Gastrocnemius medialis (tissue), 4 donors: Measurements from ENCODE around the gene FIBCD1. TPM values are rescaled to one million over a fixed set of nuclear protein-coding genes. Genes with fewer than 3 reads are reported as not detected.

ENCODE experiments used
- ATAC-seq, 2 donors: fragments of 150-250 bp; one replicate each; pipeline ENCODE4 v1.9.1; 2016
- DNase-seq, 2 donors: peaks; one replicate each; pipeline ENCODE4 v3.0.0-alpha.2; 2019
- H3K27ac ChIP-seq, 4 donors: fragments of 200-600 bp; sonication (generic); 1 replicate in 1 of 4; 2 replicates in 3 of 4; pipeline ENCODE4 v1.5.1; 2016 to 2018; ENCODE audit warnings: mild to moderate bottlenecking in 2 of 4, moderate library complexity in 1 of 4
- H3K27me3 ChIP-seq, 3 donors: fragments of 200-600 bp; sonication (generic) in 2 of 3; 1 replicate in 1 of 3; 2 replicates in 2 of 3; pipeline versions ENCODE4 v1.5.1 to v1.6.0; 2016 to 2019; ENCODE audit warnings: mild to moderate bottlenecking in 1 of 3, moderate library complexity in 1 of 3
- H3K36me3 ChIP-seq, 2 donors: fragments of 200-600 bp; sonication (generic) in 1 of 2; one replicate each; pipeline ENCODE4 v1.5.1; 2017 to 2018
- H3K4me1 ChIP-seq, 2 donors: fragments of 200-600 bp; sonication (generic) in 1 of 2; one replicate each; pipeline ENCODE4 v1.5.1; 2016 to 2017; ENCODE audit warnings: mild to moderate bottlenecking in 2 of 2
- H3K4me3 ChIP-seq, 4 donors: fragments of 200-600 bp; sonication (generic) in 3 of 4; 1 replicate in 1 of 4; 2 replicates in 3 of 4; pipeline ENCODE4 v1.5.1; 2016 to 2019; ENCODE audit warnings: mild to moderate bottlenecking in 2 of 4
- H3K9me3 ChIP-seq, 3 donors: fragments of 200-600 bp; sonication (generic) in 2 of 3; 1 replicate in 1 of 3; 2 replicates in 2 of 3; pipeline ENCODE4 v1.5.1; 2016 to 2019
- CTCF ChIP-seq, 5 experiments: fragments of 450-650 bp in 3 of 5; fragments of 200-600 bp in 2 of 5; sonication (generic) in 2 of 5; IDR thresholded peaks in 4 of 5; conservative IDR thresholded peaks in 1 of 5; 1 replicate in 4 of 5; 2 replicates in 1 of 5; pipeline ENCODE4 v1.5.1; 2016 to 2019; ENCODE audit warnings: antibody characterized with exemption in 5 of 5, mild to moderate bottlenecking in 3 of 5, moderate library complexity in 3 of 5
- POLR2A ChIP-seq, 2 donors: fragments of 450-650 bp; IDR thresholded peaks; one replicate each; pipeline ENCODE4 v1.6.1; 2017; ENCODE audit warnings: antibody characterized with exemption in 2 of 2, mild to moderate bottlenecking in 2 of 2, moderate library complexity in 2 of 2
- in situ Hi-C, 4 donors: fragments of 200-750 bp; cut with MboI; loops; one replicate each; pipeline versions ENCODE4 v1.15.0 to v1.8.0; 2017; ENCODE audit warnings: low sequenced_read_pairs in 4 of 4
- intact Hi-C: fragments of 100-400 bp; cut with DNase I; formaldehyde crosslinking; loops from one replicate; pipeline ENCODE4 v1.15.1; 2023; ENCODE audit warnings: low total_unique reads
- total RNA-seq, 4 donors: library from RNA; depleted of rRNA; stranded (reverse); fragments of >200 nt; gene quantifications; one replicate each; pipeline versions ENCODE4 v1.1.0 to v1.2.3, GENCODE V29; 2016

Gene FIBCD1
- total RNA-seq, 4 donors from 2014 or later: not detected

- no peaks in the 10 kb centered on the region for H3K9me3 ChIP-seq
- no peaks in the 10 kb centered on the region for H3K36me3 ChIP-seq
- DNase-seq (no peak), ATAC-seq (no peak)
- no peak overlapping the region for H3K27ac ChIP-seq
- no peak overlapping the region for H3K4me3 ChIP-seq
- no peaks in the 10 kb centered on the region for H3K4me1 ChIP-seq
- in situ Hi-C loops: no loop called here
- peaks cover 28 to 56% (median 35%) of the 10 kb centered on the region in 3 donors for H3K27me3 ChIP-seq
- intact Hi-C loops: no loop called here
- TF ChIP-seq POLR2A (IDR thresholded peaks at IDR 0.05): no peak
- no peak for TF ChIP-seq CTCF (IDR thresholded peaks at IDR 0.05 in 4 of 5, conservative IDR thresholded peaks at IDR 0.05 in 1 of 5)
Measured at GRCh38 chr9:130901498-130902203, 37.4 kb downstream of the FIBCD1 start.

GRCh38 chr9:130900701-130901497 is 38.1 kb downstream of the FIBCD1 start:
- ATAC-seq (no peak), DNase-seq (no peak)
- Histone ChIP-seq H3K27ac (no peak overlapping the region), H3K9me3 (no peaks in the 10 kb centered on the region), H3K27me3 (peaks cover 28 to 60% (median 35%) of the 10 kb centered on the region in 3 donors), H3K4me3 (no peak overlapping the region), H3K36me3 (no peaks in the 10 kb centered on the region), H3K4me1 (no peaks in the 10 kb centered on the region)
- TF ChIP-seq CTCF (IDR thresholded peaks at IDR 0.05 in 4 of 5, conservative IDR thresholded peaks at IDR 0.05 in 1 of 5): no peak
- TF ChIP-seq POLR2A (IDR thresholded peaks at IDR 0.05): no peak
- intact Hi-C loops: no loop called here
- in situ Hi-C loops: no loop called here

GRCh38 chr9:130899051-130899748 is 39.8 kb downstream of the FIBCD1 start:
- H3K27ac ChIP-seq: no peak overlapping the region
- H3K36me3 ChIP-seq: no peaks in the 10 kb centered on the region
- no peak overlapping the region for H3K4me3 ChIP-seq
- no peak for DNase-seq
- no peak for ATAC-seq
- intact Hi-C loops: no loop called here
- no peaks in the 10 kb centered on the region for H3K9me3 ChIP-seq
- H3K4me1 ChIP-seq: peaks cover 3 to 4% of the 10 kb centered on the region in 2 donors
- in situ Hi-C loops: no loop called here
- peaks cover 28 to 60% (median 35%) of the 10 kb centered on the region in 3 donors for H3K27me3 ChIP-seq
- TF ChIP-seq POLR2A (IDR thresholded peaks at IDR 0.05) (no peak), CTCF (IDR thresholded peaks at IDR 0.05 in 4 of 5, conservative IDR thresholded peaks at IDR 0.05 in 1 of 5) (no peak)

- no peak for DNase-seq
- in situ Hi-C loops (no loop called here), intact Hi-C loops (no loop called here)
- no peak for TF ChIP-seq POLR2A (IDR thresholded peaks at IDR 0.05)
- TF ChIP-seq CTCF (IDR thresholded peaks at IDR 0.05 in 4 of 5, conservative IDR thresholded peaks at IDR 0.05 in 1 of 5): no peak
- Histone ChIP-seq H3K9me3 (no peaks in the 10 kb centered on the region), H3K36me3 (no peaks in the 10 kb centered on the region), H3K27ac (no peak overlapping the region), H3K4me1 (peaks cover 3 to 4% of the 10 kb centered on the region in 2 donors), H3K4me3 (no peak overlapping the region), H3K27me3 (peaks cover 26 to 58% (median 35%) of the 10 kb centered on the region in 3 donors)
- no peak for ATAC-seq
Measured at GRCh38 chr9:130898552-130898852, 40.5 kb downstream of the FIBCD1 start.
